CD4-positive, alpha-beta T cell treated with Interleukin-12 subunit alpha and Interleukin-12 subunit beta, for 1 hour (primary cell): ENCODE measurements around the gene MAD1L1.

Source experiments
- DNase-seq: peaks from one replicate; pipeline ENCODE4 v3.0.0-alpha.2; 2020

Gene MAD1L1

DNA sequence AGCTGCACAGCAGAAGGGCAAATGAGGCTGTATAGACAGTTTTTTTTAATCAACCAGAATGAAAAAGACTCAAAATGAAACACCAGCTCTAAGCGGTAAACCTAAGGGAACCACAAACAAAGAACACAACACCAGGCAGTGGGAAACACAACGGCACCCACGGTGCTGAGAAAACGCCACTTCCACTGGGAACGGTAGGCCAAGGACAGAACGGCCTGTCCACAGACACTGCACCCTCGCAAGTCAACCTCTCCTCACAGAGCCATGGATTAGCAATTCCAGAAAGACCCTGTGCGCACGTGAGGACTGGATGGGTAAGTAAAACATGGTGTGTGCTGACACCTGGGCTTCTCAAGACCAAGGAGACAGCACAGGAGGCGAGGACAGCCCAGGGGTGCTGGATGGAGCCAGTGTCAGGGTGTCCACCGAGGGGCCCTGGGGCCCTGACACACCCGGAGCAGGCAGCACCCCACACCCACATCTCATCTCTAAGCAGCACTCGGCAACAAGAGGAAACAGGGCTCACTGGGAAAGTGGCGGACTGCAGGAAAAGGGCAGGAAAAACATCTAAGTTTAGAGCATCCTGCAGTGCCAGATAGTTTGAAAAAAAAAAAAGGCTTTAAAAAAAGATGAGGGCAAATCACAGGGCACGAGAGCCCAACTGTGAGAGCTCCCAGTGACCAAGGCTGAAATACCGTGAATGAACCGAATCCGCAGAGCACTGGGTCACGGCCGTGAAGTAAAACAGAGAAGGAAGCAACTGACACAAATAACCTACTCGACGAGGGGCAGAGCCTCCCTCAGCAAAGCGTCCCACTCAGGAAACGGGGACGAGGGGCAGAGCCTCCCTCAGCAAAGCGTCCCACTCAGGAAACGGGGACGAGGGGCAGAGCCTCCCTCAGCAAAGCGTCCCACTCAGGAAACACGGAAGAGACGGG is 120.2 kb downstream of the MAD1L1 start:
- no peak for DNase-seq

DNA sequence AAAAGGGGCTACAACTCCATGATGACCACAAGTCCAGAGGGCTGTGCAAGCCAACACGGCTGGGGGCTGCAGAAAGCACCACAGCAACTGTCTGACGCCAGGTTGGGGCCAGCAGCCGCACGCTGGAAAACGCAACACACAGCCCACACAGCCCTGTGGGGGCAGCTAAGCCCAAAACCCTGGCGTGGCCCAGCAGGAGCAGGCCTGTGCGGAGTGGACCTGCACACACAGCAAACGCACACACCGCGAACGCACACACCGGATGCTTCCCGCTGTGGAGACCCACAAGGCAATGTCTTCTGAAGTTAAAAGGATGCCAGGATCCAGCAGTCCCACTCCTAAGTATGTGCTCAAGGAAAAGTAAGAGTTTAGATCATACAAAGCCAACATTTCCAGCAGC is 121.2 kb downstream of the MAD1L1 start:
- DNase-seq = no peak

GRCh38 chr7:2110610-2111396 is 121.9 kb downstream of the MAD1L1 start:
- no peak for DNase-seq

- peak; percentile 15 for DNase-seq
Observed at GRCh38 chr7:2109936-2110609, 122.7 kb downstream of the MAD1L1 start.

DNA sequence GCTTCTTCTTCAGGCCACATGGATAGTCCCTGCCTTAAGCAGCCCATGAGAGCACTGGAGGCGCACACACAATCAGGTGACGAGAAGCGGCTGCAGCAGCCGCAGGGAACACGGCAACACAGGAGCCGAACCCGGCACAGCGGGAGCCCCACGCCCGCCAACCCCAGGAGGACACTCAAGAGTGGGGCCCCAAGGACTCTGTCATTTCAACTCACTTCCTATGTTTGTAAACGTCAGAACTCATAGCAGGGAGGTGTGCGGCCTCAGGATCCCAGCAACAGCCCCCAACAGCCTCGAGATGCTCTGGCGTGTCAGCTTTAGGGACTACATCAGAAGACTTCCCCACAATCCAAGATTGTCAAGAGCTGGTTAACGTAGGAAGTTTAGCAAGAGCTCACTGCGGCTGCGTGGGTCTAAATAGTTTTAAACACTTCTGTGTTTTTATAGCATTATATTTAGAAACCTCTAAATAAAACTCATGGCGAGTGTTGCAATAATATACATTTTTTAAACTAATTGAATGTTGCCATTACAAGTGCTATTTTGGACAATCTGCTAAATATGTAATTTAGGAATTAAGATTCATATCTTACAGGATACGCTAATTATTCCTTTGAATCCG is 123.4 kb downstream of the MAD1L1 start:
- no peak for DNase-seq

- DNase-seq = no peak
Observed at GRCh38 chr7:2108501-2109250, 124.1 kb downstream of the MAD1L1 start.

GRCh38 chr7:2108071-2108455 is 124.7 kb downstream of the MAD1L1 start:
- no peak for DNase-seq

DNA sequence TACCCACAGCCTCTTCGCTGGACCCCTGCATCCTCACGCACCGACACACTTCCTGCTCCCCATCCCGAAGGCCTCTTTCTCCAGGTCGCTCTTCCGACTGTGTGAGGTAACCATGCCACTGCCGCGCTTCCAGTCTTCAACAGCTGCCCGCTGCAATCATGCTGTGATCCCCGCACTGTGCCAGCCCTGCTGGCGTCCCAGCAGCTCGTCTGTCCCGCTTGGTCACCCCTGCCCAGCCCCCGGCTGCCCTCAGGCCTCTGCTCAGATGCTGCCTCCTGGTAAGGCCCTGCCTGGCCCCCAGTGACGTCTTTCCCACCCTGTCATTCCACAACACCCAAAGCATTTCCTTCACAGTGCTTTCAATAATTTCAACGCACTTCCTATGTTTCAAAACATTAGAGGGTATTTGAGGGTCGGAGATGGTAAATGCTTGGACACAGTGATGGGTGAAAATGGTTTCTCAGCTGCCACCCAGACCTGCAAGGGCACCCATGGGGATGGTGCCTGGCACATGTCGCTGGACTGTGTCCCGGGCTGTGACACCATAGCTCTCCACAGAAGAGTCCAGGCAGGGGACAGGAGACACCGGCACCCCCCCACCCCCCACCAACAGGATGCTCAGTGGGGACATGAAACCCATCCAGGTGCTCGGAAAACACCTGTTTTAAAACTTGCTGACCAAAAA is 125.2 kb downstream of the MAD1L1 start:
- DNase-seq = no peak

DNA sequence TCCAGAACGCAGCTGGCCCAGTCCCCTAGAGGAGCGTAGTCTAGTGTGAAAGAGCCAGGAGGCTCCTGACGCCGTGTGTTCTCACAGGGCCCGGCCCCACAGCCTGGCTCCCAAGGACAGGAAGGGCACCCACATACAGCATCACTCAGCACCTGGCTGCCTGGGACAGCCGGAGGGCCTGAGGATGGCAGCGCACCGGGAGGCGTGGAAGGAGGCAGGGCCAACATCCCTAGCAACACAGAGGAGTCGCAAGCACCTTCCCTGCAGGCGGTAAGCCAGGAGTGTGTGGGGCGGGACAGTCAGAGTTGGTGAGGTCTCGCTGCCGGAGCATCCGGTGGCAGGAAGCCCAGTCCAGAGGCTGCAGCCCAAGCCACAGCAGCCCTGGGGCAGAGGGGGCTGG is 125.8 kb downstream of the MAD1L1 start:
- DNase-seq = no peak

GRCh38 chr7:2106440-2106839 is 126.3 kb downstream of the MAD1L1 start:
- DNase-seq = no peak

DNA sequence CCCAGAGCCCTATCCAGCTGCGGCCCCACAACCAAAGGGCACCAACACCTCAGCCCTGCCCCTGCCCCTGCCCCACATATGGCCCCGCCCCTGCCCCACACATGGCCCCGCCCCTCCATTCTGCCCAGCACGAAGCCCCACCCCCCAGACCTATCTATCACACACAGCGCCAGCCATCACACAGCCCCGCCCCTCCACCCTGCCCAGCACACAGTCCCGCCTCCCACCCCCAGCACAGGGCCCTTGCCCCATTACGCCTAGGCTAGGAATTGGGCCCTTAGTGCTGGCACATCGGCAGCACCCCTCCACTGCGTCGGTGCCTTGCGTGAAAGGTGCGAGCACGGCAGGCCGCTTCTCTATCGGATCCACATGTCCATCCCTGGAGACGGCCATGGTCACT is 126.8 kb downstream of the MAD1L1 start:
- no peak for DNase-seq

DNA sequence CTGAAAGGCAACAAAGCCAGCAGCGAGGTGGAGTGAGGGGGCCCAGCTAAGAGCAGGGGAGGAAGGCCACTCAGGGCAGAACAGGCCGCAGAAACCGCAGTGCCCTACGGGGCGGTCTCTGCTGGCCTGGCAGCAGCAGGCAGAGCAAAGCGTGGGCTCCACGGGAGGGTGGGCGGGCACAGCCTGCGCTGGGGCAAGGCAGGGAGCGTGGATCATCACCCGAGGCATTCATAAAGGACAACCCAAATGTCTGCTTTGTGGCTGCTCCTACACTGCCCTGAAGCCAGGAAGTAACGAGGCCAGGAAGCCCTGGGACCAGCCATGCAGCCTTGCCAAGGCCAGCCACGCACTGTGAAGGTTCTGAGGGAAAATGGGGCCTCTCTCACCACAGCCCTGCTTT is 127.5 kb downstream of the MAD1L1 start:
- DNase-seq = no peak

DNA sequence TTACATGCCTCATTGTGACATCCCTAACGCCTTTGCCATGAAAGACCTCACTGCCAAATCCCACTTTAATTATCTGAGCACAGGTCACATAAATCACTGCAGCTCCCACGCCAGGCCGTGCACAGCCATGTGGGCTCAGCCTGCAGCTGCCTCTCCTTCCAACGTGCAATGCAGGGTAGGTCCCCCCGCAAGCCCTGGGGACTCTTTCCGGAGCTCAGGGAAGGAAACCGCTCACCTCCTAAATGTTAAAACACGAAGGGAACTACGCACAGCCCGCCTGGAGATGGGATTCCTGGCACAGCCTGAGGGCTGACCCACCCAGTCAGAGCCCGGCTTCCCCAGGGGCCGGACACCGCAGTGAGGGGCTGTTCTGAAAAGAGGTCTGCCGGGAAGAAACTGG is 128.0 kb downstream of the MAD1L1 start:
- no peak for DNase-seq

DNA sequence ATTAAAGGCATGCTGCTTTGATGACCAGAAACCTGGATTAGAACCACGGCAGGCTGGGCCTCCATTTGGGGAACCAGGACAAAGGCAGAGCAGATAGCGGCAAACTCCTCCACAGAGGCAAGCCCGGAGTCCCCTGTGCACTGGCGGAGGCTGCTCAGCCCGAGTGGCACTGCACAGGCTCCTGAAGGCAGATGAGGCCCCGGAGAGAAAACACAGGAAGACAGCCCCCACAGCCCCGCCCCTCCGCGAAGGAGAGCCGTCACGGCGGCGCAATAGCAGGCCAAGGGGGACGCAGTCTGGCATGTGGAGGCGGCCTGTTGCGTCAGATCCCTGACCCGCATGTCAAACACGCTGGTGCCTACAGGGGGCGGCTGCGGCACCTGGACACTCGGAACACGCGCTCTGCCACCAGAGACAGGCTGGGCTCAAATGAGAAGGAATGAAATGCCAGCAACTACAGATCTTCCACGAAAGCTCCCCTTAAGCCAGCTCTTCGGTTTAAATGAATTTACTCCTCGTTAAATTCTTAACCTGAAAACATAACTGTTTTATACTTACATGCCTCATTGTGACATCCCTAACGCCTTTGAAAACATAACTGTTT is 128.5 kb downstream of the MAD1L1 start:
- DNase-seq = peak; percentile 66

- no peak for DNase-seq
Observed at GRCh38 chr7:2103071-2103898, 129.5 kb downstream of the MAD1L1 start.

GRCh38 chr7:2102375-2102723 is 130.4 kb downstream of the MAD1L1 start:
- DNase-seq = peak; percentile 37

GRCh38 chr7:2101630-2102374 is 130.9 kb downstream of the MAD1L1 start:
- DNase-seq = no peak

GRCh38 chr7:2100278-2101208 is 132.2 kb downstream of the MAD1L1 start:
- no peak for DNase-seq
